ENCODE measurements around the gene OR6Y1.

OR6Y1 gene

DNA sequence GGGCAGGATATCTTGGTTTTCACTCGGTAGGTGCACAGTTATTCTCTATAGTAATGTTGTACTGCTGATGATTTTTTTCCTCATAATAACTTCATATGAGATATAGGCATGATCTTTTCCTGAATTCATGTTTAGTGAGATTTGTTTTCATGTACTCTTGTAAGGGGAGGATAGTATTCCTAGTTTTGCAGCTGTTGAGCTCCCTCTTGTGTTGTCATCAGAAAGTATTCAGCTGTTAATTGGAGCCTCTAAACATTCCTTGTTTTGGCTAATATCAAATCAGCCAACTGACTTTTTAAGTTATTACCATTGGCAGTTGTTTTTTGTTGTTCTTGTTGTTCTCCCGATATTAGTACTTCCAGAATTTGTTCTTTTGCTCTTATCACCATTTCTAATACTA is 57.8 kb downstream of the OR6Y1 start:
- DNase-seq: peak; percentile 18

GRCh38 chr1:158494796-158495195 is 59.4 kb downstream of the OR6Y1 start:
- DNase-seq: no peak

All from hematopoietic multipotent progenitor cell treated with erythropoietin and hydrocortisone succinate and interleukin-3 and kit ligand, for 8 days (in vitro differentiated cells).